GM10266 (cell line): ENCODE results near the gene TET2.

Experiments used
- DNase-seq: peaks from one replicate; pipeline ENCODE4 v3.0.0; 2012; ENCODE audit errors: extremely low spot score
- CTCF ChIP-seq: IDR thresholded peaks from 2 replicates; pipeline ENCODE4 v1.5.1; 2012; ENCODE audit warnings: mild to moderate bottlenecking, low read depth; ENCODE audit not compliant: control insufficient read depth, insufficient read depth; ENCODE audit errors: missing control alignments

The TET2 gene

DNA sequence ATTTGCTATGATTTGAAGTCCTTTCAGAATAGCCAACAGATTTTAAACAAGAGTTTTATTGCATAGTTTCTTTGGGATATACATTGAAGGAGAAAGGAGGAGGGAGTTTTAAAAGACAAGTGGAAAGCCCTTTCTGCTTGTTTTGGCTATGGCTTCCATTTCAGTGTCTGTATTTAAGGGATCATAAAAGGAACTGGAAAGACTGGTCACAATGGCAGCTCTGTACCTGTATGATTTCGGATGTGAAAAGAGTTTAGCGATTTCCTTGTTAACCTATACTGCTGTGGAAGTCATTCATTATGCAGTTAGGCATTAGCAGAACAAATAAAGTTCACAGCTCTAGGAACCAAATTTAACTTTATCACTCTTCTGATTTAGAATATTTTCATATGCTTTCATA lies 60.7 kb downstream of the TET2 start:
- TF ChIP-seq CTCF = no peak
- no peak for DNase-seq

- no peak for TF ChIP-seq CTCF
- no peak for DNase-seq
Measured at GRCh38 chr4:105208561-105208960, 61.9 kb downstream of the TET2 start.

GRCh38 chr4:105210916-105211315 lies 64.2 kb downstream of the TET2 start:
- DNase-seq = no peak
- TF ChIP-seq CTCF = no peak

- TF ChIP-seq CTCF = no peak
- DNase-seq = peak; percentile 27
Measured at GRCh38 chr4:105215609-105216313, 69.1 kb downstream of the TET2 start.

DNA sequence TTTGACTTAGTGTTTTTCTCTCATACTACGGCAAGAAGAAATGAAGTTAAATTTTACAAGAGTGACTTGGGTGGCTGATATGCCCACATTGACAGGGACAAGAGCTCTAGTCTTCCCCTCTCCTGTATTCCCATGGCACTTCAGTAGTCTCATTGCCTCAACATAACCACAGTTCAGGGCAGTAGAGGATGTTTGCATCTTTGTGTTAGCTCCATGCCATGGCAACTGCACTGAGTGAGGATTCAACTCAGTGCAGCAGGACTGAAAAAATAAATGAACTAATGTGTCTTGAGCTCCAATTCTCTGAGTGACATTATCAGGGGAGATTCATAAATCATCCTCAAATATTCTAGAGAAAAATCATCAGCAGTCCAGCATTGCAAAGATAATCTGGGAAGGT lies 78.8 kb downstream of the TET2 start:
- TF ChIP-seq CTCF = no peak
- DNase-seq = no peak

DNA sequence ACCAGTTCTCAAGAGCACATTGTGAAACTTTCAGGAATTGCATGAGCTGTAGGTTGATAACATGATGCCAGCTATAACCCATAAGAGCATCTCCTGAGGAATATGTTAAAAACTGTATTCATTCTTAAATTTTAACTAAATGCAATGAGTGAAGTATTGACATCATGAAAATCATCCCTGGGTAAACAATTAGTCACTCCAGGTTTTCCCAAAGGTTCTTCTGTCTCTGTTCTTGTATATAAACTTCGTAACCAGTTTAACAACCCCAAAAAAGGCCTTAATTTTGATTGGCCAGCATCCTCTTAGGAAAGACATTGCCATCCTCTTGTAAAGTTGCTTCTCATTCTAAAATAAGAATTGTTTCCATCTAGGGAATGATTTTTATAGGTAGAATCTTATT lies 80.4 kb downstream of the TET2 start:
- TF ChIP-seq CTCF = no peak
- DNase-seq = no peak

DNA sequence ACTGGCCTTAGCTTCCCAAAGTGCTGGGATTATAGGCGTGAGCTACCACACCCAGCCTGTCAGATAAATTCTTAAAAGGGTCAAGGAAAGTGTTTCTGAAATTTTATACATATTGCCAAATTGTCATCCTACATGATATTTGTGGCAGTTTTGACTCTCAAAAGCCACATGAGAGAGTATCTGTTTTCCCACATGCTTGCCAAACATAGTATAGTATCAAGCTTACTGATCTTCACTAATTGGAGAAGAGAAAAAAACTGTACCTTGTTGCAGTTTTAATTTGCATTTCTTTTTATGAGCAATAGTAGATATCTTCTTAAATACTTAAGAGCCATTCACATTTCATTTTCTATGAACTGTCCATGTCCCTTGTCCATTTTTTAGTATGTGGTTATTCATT lies 83.6 kb downstream of the TET2 start:
- TF ChIP-seq CTCF = no peak
- no peak for DNase-seq
